HG02642 (cell line): ENCODE measurements around the gene ABCC10.
"Not testable (repeated sequence)": the region's sequence is repeated elsewhere in the genome, so short reads cannot be mapped to it uniquely, and the experiment has no call there.

Source experiments
- ATAC-seq: cut with Tn5 transposase; IDR thresholded peaks from one replicate; pipeline ENCODE4 v1.9.1; 2021; ENCODE audit warnings: mild to moderate bottlenecking; ENCODE audit not compliant: unreplicated experiment, poor library complexity

ABCC10 gene

DNA sequence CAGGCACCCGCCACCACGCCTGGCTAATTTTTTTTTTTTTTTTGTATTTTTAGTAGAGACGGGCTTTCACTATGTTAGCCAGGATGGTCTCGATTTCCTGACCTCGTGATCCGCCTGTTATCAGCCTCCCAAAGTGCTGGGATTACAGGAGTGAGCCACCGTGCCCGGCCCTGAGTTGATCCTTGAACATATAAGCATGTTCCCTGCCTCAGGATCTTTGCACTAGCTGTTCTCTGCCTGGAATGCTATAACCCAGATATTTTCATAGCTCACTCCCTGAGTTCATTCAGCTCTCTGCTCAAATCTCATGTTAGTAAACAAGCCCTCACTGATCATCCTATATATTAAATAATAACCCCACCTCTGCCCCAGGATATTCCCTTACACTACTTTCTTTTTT lies 37.0 kb downstream of the ABCC10 start:
- no peak for ATAC-seq

DNA sequence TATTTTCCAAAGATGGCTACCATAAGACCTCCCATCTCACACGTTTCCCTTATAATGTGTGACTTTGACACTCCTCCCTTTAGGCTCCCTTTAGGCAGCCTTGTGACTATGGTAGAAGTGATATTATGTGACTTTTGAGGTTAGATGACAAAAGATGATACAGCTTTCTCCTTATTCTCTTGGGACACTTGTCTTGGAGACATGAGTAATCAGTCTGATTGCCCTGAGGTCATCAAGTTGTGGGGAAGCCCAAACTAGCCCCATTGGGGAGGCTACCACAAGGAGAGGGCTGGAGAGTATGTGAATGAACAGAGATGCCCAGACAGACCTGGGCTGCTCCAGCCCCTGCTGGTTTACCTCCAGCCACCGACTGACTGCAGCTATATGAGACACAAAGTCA lies 38.6 kb downstream of the ABCC10 start:
- ATAC-seq, result no peak

DNA sequence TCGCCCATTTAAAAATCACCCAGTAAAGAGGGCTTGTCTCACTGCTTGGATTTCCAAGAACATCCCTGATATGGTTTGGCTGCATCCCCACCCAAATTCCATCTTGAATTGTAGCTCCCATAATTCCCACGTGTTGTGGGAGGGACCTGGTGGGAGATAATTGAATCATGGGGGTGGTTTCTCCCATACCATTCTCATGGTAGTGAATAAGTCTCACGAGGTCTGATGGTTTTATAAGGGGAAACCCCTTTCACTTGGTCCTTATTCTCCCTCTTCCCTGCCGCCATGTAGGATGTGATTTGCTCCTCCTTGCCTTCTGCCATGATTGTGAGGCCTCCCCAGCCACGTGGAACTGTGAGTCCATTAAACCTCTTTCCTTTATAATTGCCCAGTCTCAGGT lies 39.9 kb downstream of the ABCC10 start:
- ATAC-seq, result not testable (repeated sequence)

DNA sequence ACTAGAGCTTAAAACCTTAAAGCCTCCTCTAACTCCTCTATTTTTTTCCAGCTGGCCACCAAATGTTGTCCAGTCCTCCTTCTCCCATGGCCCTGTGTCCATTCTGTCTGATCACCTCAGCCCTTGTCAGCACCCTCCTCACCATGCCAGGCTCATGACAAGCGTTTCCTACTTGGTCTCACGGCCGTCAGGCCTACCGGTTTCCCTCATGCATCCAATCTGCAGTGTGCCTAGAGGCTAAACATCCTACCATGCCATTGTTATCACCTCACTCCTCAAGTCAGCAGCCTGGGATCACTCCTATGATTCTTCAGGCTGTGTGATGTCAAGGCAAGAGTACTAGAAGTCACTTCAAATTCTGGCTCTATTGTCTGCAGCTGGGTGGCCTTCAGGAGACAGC lies 40.4 kb downstream of the ABCC10 start:
- no peak for ATAC-seq

DNA sequence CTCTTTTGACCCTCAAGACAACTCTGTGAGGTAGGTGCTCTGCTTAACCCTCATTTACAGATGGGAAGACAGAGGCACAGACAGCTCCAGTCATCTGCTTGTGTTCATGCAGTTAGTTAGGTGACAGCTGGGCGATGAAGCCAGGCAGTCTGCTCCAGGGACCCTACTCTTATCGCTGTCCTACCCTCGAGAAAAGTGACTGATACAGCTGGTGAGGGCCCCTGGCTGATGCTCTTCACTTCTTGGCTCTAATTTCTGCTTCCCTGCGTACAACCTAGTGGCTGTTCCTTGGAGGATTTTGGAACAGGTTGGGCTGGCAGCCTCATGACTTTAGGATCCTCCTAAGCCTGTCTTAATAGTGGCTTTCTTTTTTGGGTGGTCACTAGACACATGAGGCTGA lies 40.9 kb downstream of the ABCC10 start:
- ATAC-seq, result no peak

DNA sequence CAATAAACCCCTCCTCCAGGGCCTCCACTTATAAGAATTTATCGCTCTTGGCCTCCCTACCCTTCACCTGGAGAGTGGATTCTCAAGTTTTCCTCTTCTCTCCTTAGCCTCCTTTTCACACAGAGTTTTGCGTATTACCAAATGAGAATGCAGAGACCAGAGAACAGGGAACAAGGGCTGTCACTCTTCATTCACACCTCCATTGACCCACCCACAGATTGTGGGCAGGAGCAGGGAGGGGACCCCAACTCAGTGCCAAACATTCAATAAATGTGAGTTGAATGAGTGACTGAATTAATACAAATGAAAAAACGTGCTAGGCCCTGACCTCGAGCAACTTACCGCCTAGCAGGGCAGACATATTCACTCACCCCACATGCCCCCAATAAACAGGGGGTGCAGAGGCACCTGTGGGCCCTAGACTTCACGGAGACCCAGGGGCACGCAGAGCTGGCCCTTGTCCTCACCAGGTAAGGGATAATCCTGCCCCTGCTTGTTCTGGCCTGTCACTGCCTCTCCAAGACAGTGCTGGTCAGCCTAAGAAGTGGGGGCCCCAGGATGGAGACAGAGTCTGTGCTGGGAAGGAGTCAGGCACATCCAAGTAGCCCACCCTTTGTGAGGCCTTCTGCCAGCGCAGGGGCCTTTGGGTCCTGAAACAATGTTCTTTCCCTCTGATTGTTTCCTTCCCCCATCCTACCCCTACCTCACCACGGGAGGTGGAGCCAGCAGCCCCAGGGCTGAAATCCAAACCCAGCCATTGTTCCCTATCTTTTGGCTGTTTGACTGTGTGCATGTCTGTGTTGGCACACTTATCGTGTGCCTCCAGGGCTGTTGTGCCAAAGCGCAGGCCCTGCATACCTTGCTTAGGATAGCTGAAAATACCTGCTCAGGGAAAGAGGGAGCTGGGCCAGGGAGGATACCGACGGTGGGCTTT lies 41.7 kb downstream of the ABCC10 start:
- no peak for ATAC-seq

DNA sequence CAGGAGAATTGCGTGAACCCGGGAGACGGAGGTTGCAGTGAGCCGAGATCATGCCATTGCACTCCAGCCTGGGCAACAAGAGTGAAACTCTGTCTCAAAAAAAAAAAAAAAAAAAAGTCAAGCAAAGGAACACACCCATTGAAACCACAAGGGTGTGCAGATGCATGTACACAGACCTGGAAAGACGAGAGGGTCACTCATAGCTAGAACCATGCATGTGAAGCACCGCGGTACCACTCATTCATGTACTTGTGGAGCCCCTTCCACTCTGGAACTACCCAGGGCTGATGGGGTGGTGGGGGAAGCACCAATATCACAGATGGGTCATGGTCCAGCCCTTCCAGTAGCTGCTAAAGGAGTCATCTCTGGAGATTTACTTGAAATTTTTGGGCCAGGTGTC lies 42.6 kb downstream of the ABCC10 start:
- no peak for ATAC-seq

DNA sequence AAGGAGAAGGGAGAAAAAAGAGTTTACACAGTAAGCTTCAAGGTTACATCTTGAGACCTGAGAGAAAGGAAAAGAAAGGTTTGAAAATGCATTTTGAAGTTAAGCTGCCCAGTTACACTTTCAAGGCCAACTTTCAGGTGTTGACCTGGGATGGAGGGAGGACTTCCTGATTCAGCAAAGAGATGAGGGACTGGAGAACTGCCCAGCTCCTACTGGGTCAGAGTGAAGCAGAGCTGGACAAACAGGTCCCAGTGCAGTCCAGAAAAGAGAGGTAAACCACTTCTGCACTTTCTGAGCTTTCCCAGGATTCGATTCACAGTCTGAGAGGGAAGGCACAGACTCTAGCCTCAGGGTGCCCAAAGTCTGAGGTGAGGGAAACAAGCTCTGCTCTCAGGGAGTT lies 44.1 kb downstream of the ABCC10 start:
- no peak for ATAC-seq

DNA sequence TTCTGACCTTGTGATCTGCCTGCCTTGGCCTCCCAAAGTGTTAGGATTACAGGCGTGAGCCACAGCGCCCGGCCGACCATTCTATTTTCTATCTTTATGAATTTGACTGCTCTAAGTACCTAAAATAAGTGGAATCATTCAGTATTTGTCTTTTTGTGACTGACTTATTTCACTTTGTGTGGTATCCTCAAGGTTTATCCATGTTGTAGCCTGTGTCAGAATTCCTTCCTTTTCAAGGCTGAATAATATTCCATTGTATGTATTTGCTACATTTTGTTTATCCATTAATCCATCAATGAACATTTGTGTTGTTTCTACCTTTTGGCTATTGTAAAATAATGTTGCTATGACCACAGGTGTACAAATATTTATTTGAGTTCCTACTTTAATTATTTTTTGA lies 45.2 kb downstream of the ABCC10 start:
- no peak for ATAC-seq

DNA sequence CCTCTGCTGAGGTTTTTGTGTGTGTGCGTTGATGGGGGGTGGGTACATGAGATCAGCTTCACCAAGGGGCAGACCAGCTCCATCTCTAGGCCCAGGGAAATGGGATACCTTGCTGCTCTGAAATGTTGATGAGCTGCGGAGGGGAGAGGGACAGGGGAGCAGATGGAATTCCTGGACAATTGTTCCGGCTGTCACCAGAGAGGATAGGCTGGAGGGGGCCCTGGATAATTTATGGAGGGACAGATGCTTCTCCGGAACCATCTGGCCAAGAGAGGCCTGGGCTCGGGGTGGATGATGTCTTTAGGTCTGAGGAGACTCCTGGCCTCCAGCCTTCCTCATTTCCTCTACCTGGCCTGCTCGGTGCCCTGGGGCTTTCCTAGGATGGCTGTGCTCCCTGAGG lies 48.2 kb downstream of the ABCC10 start:
- no peak for ATAC-seq

DNA sequence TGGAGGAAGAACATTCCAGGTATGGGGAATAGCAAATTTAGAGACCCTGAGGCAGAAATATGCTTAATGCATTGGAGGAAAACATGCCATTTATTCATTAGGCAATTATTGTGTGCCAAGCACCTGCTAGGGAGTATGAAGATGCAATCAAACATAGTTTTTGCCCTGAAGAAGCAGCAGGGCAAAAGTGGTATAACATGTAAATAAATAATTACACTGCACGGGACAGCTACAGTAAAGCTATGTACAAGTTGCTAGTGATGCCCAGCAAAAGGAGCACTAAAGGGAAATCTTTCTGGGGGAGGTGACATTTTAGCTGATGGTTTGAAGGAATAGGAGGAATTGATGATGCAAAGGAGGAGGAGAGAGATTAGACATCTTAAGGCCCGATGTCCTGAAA lies 49.4 kb downstream of the ABCC10 start:
- ATAC-seq, result no peak

DNA sequence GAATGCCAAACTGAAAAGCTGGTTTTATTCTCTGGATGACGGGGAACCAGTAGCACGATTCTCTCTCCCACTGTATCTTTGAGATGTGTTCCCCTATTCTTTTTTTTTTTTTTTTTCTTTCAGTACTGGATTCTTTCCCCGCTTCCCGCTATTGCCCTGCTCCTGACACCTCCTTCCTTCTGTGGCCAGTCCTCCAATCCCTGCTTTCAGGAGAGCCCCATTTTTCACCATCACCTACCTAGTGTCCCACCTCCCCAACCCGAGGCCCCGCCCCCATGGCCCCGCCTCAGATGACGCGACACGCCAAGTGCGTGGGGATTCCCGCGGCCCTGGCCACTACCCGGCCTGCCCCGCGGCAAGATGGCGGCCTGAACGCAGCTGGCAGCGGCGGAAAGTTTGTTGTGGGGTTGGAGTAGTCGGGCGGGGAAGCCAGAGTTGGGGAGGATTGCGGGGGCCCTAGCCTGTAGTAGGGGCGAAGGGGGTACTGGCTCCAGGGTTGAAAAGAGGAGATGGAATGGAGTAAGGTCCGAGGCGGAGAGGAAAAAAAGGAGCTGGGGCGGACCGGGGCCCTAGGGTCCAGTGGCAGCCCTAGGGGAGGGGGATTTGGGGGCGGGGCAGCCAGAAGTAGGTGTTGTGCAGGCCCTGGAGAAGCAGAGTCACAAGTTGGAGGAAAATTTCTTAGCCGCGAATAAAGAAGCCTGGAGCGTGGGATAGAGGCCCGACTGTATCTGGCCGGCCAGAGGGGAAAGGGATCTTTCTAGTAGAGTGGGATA lies 50.1 kb downstream of the ABCC10 start, which contains the start of gene TJAP1:
TSS of gene TJAP1 (plus strand) at position 336 of the 773 bp plus-strand sequence. CDS start 21,432 bp downstream, outside the sequence.
- ATAC-seq, result peak; percentile 98

DNA sequence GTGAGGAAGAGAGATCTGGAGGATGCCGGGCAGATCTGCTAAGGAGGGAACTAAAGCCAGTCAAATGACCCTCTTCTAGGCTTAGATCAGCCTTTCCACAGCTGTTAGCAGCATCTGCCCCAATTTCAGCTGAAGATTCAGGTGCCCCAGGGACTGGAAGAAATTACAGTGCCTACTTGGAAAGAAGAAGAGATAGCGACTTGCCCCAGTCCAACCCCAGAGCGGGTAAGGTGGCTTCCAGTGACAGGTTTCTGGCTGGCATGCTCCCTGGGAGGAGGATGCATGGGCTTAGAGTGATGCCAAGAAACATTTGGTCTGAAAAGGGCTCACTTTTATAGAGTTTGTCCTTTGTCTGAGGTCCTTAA lies 50.6 kb downstream of the ABCC10 start:
- no peak for ATAC-seq

DNA sequence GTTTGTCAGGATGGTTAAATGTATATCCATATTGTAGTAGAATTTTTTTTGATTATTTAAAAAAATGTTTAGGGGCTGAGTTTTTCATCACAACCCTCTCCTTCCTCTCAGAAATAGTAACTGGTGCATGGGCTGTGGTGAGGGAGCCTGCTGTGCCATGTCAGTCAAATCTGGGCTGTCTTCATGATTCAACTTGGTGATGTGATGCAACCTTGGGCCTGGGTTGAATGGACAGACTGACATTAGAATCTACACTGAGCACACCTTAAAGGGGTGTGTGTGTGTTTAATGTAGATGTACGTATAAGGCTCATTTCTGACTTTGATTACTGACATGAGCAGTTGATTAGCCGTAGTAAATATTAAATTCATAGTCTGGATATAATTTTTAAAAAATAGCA lies 53.7 kb downstream of the ABCC10 start:
- ATAC-seq, result no peak

DNA sequence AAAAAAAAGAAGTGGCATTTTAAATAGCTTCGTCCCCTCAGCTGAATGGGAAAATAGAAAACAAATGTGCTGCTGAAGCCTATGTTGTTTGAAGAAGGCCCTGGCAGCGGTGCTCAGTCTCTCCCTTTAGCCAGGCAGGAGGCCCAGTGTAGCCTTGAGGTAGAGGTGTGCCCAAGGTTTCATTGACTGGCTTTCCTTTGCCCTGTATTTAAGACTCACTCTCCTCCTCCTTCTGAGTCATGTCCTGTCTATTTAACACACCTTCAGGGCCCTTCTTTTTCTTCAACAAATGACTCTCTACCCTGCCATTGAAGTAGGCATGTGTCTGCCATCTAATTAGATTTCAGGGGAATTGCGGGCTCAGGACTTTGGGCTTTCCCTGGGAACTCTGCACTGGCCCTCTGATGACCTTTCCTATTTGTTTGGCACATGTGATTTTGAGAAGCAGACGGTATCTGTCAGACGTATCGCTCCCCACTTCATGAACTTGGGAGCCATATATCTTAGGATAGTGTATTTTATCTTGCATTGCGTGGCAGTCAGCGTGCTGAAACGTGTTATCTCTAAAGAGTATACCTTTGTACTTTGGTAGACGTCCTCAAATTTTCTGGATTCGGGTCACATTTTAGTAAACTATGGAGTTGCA lies 54.4 kb downstream of the ABCC10 start:
- ATAC-seq, result no peak

DNA sequence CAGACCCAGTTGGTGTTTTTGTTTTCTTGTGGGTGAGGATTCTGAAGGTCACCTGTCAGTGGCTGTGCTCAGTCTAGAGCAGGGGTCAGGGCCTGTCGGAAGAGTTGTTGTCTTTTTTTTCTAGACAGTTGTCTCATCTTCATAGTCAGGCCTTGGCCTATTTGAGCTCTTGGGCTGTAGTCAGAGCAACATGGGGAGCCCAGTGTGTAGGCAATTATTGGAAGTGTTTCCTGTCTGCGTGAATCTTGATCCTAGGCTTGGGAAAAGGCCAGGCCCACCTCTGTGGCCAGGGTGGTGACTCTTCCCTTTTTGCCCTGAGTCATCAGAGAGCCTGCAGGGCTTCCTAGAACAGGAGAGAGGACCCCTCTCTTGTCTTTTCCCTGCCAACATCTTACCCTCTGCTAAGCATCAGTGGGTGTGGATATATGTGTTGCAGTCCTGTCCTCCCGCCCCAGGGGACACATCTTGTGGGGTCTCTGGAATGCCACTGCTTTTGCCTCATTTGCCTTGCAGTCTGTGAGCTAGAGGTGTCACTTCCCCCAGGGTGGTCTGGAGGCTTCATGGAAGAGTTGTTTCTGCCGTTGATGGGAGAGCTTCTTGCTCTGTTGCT lies 61.4 kb downstream of the ABCC10 start:
- no peak for ATAC-seq

DNA sequence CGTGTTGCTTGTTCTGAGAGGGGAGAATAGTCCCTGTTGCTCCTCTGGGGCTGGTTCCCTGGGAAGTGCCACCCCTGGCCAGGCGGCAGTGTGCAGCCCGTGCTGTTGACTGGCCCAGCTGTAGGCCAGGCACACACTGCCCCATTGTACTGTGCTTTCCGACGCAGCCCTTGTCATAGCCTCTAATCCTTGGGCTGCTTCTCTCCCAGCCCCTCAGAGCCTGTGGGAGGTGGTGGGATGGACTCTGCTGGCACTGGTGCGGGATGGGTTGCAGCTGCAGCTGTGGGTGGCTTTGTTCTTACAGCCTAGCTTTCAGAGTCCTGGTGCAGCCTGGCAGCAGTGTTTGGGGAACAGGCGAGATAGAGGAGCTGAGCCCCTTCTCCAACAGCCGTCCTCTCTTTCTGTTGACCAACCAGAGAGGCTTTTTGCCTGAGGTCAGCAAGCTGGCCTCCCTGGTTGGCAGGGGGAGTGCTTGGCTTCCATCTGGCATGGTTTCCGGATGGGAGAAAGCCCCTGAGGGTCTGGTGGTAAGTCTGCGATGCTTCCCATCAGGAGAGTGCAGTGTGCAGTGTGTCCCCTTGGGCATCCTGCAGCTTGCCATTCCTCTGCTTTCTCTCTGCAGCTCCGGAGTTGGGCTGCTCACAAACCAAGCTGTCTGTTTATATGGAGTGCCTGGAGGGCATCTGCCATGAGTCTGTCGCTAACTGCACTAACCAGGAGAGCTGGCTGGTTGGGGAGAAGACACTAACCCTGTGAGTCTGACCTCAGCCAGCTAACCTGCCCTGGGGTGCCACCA lies 62.1 kb downstream of the ABCC10 start:
- no peak for ATAC-seq

DNA sequence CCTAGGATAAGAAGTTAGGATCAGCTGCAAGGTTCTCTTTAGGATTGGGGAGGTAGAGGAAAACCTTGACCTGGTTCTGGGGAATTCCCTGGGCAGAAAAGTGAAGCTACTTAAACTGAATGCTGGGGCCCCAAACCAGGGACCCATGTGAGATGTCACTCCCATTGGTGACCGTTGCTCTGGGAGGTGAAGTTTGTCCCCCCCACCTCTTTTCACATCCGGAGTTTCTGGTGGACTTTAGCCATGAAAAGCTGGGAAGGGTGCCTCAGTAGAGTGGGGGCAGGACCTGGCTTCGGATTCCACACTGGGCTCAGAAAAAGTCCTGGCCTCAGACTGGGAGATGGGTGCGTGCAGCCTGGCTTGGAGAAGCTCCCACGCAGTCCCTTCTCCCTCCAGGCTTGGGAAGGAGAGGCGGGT lies 63.2 kb downstream of the ABCC10 start:
- ATAC-seq, result no peak

DNA sequence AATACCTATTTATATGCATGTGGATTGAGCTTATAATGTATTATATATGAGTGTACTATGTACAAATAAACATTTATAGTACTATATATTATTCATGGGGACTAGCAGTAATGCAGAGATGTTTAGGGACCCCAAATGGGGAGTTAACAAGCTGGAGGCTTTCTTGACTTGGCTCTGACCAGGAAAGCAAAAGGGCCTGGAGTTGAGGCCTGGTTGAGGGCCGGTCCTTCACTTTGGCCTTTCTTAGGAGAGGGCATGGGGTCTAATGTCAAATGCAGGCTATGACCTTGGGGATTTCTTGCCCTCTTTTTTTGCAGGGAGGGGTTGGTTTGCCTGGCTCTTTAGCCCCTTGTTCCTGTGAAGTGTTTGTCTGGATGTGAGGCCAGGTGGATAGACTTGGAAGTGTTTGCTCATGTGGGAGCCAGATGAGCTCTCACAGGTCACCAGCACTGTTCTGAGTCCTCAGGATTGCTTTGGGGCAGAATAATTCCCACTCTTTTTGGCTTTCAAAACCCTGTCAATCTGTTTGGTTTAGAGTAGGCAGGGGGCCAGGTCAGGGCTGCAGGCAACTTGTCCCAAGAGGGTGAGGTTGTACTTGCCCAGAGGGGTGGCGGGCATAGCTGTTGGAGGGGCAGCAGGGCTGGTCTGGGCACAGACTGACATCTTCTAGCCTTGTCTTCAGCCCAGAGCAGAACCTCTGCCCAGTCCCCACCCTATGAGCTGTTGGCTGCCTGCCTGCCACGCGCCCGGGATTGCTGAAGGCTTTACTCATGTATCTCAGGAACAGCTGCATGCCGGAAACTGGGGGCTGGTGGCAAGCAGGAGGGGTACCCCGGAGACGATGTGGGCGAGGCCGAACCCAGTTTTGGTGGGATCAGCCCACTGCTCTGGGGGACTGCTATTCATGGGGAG lies 64.7 kb downstream of the ABCC10 start:
- no peak for ATAC-seq
